Osteoblast (primary cell): Measurements from ENCODE around the gene USP49. TPM values are rescaled to one million over a fixed set of nuclear protein-coding genes. Genes with fewer than 3 reads are reported as not detected.

ENCODE experiments used
- DNase-seq: peaks from one replicate; pipeline ENCODE4 v3.0.0; 2011; ENCODE audit warnings: low spot score, mixed read lengths; ENCODE audit not compliant: insufficient read length; ENCODE audit errors: missing footprints
- H2AFZ ChIP-seq: 2 replicates; pipeline ENCODE4 v1.6.0; 2011; ENCODE audit warnings: mild to moderate bottlenecking, low read length
- H3K27ac ChIP-seq: 2 replicates; pipeline ENCODE4 v1.5.1; 2011; ENCODE audit warnings: mild to moderate bottlenecking, low read depth, low read length, moderate library complexity
- H3K27me3 ChIP-seq: 2 replicates; pipeline ENCODE4 v1.6.0; 2012; ENCODE audit warnings: mild to moderate bottlenecking, control low read depth, inconsistent platforms, low read length, moderate library complexity; ENCODE audit not compliant: insufficient read depth
- H3K36me3 ChIP-seq: 2 replicates; pipeline ENCODE4 v1.5.1; 2011; ENCODE audit warnings: mild to moderate bottlenecking, low read length, control low read depth, moderate library complexity; ENCODE audit not compliant: insufficient read depth
- H3K4me1 ChIP-seq: 2 replicates; pipeline ENCODE4 v1.5.1; 2011; ENCODE audit warnings: mild to moderate bottlenecking, low read length, control low read depth, moderate library complexity; ENCODE audit not compliant: insufficient read depth
- H3K4me2 ChIP-seq: 2 replicates; pipeline ENCODE4 v1.6.0; 2011; ENCODE audit warnings: mild to moderate bottlenecking, low read length; ENCODE audit not compliant: insufficient read depth
- H3K4me3 ChIP-seq: fragments of 200-600 bp; sonication (generic); 3 replicates; pipeline ENCODE4 v1.5.1; 2012; ENCODE audit warnings: mild to moderate bottlenecking, low read length, inconsistent platforms; ENCODE audit not compliant: insufficient read depth
- H3K79me2 ChIP-seq: 2 replicates; pipeline ENCODE4 v1.6.0; 2012; ENCODE audit warnings: mild to moderate bottlenecking, low read length, control low read depth, inconsistent platforms; ENCODE audit not compliant: insufficient read depth
- H3K9me3 ChIP-seq: 2 replicates; pipeline ENCODE4 v1.5.1; 2011; ENCODE audit warnings: low read depth, low read length, control low read depth
- H4K20me1 ChIP-seq: 2 replicates; pipeline ENCODE4 v1.6.0; 2012; ENCODE audit warnings: mild to moderate bottlenecking, low read length, control low read depth; ENCODE audit not compliant: insufficient read depth
- CTCF ChIP-seq: IDR thresholded peaks from 2 replicates; pipeline ENCODE4 v1.5.1; 2011; ENCODE audit warnings: mild to moderate bottlenecking, low read depth, low read length, moderate library complexity; ENCODE audit errors: extremely low read depth
- total RNA-seq: library from RNA; depleted of rRNA; stranded (reverse); fragments of >200 nt; gene quantifications from 2 replicates; pipeline ENCODE4 v1.2.3, GENCODE V29; 2012

USP49 gene
- total RNA-seq, 1 donor: 3.6 TPM

- Histone ChIP-seq H3K27me3 (no peaks in the 10 kb centered on the region), H3K79me2 (no peaks in the 10 kb centered on the region), H3K4me2 (no peak overlapping the region), H3K9me3 (no peaks in the 10 kb centered on the region), H3K4me1 (peaks cover 6% of the 10 kb centered on the region), H3K36me3 (peaks cover 38% of the 10 kb centered on the region), H3K4me3 (no peak overlapping the region), H3K27ac (no peak overlapping the region), H2AFZ (no peak overlapping the region), H4K20me1 (peaks cover 5% of the 10 kb centered on the region)
- TF ChIP-seq CTCF: no peak
- DNase-seq: peak; percentile 68
Observed at GRCh38 chr6:41771058-41771983, 123.9 kb downstream of the USP49 start.

DNA sequence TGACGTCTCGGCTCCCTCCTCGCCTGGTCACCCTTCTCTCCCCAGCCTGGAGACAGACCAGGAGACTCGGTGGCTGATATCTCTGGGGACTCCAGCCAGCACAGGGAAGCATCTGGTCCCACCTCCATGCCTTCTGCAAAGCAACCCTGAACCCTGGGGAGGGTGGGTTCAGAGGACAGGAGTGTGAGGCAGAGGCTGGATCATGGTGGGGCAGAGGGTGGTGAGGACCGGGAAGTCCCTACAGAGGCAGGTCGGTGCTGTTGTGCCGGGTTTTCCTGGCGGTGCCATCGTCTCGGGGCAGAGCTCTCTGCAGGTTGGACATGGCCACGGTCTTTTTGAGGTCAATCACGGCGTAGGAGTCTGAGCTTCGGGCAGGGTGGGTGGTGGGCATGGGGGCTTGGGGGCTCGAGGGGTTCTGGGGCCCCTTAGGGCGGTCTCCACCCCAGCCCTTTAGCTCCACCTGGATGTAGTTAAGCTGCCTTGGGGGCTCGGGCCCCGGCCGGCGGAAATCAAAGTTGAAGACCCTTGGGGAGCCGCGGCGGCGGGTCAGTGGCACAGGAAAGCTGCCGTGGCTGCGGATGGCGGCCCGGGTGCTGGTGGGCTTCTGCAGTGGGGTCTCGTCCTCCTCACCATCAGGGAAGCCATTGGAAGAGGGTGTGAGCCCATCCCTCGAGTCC, 124.7 kb downstream of the USP49 start:
- Histone ChIP-seq H2AFZ (no peak overlapping the region), H3K4me3 (no peak overlapping the region), H3K9me3 (no peaks in the 10 kb centered on the region), H3K27ac (no peak overlapping the region), H3K79me2 (no peaks in the 10 kb centered on the region), H3K27me3 (no peaks in the 10 kb centered on the region), H3K4me2 (no peak overlapping the region), H3K36me3 (peaks cover 34% of the 10 kb centered on the region), H4K20me1 (peaks cover 5% of the 10 kb centered on the region), H3K4me1 (peaks cover 6% of the 10 kb centered on the region)
- TF ChIP-seq CTCF: no peak
- DNase-seq: peak; percentile 34

DNA sequence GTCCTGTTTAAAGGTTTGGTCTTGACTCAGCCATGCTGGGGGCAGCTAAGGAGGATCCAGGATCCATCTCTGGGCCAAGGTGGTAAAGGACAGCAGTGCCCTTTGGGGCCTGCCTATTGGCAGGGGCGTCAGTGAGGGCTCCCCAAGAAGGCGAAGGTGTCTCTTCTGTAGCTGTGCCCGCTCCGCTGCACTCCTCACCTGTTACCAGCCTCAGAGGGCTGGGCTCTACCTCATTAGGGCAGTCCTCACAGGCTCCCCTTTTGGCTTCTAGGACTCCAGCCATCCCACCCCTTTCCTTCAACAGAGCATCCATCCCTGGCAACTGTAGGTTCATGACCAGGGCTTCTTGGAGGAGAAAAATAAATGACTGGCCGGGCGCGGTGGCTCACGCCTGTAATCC, 125.8 kb downstream of the USP49 start:
- Histone ChIP-seq H3K4me1 (peaks cover 6% of the 10 kb centered on the region), H3K4me3 (no peak overlapping the region), H3K27ac (no peak overlapping the region), H3K4me2 (no peak overlapping the region), H2AFZ (no peak overlapping the region), H4K20me1 (peaks cover 2% of the 10 kb centered on the region), H3K27me3 (no peaks in the 10 kb centered on the region), H3K79me2 (no peaks in the 10 kb centered on the region), H3K9me3 (no peaks in the 10 kb centered on the region), H3K36me3 (peaks cover 22% of the 10 kb centered on the region)
- no peak for DNase-seq
- no peak for TF ChIP-seq CTCF
